Aorta (tissue), 5 donors: ENCODE measurements around the gene MRPS6. TPM values are rescaled to one million over a fixed set of nuclear protein-coding genes. Genes with fewer than 3 reads are reported as not detected.

Experiments
- ATAC-seq: fragments of 200-7000 bp; cut with Tn5 transposase; one replicate; pipeline ENCODE4 v1.9.1; 2022; ENCODE audit warnings: moderate library complexity; ENCODE audit not compliant: low FRiP score
- DNase-seq, 2 donors: peaks; one replicate each; pipeline ENCODE4 v3.0.0-alpha.2; 2020
- H3K27ac ChIP-seq, 2 donors: one replicate each; pipeline ENCODE4 v1.5.1; 2013; ENCODE audit warnings: low read length in 2 of 2, mild to moderate bottlenecking in 2 of 2, moderate library complexity in 2 of 2, control low read depth in 1 of 2, inconsistent platforms in 1 of 2, low read depth in 1 of 2
- H3K27me3 ChIP-seq, 2 donors: one replicate each; pipeline ENCODE4 v1.6.1; 2013; ENCODE audit warnings: control low read depth in 1 of 2, low read length in 1 of 2, mild to moderate bottlenecking in 1 of 2, moderate library complexity in 1 of 2; ENCODE audit not compliant: insufficient read depth in 2 of 2, control insufficient read depth in 1 of 2
- H3K36me3 ChIP-seq, 2 donors: one replicate each; pipeline ENCODE4 v1.6.1; 2013; ENCODE audit warnings: control low read depth in 1 of 2, low read length in 1 of 2, mild to moderate bottlenecking in 1 of 2; ENCODE audit not compliant: insufficient read depth in 2 of 2, control insufficient read depth in 1 of 2
- H3K4me1 ChIP-seq, 2 donors: one replicate each; pipeline ENCODE4 v1.6.1; 2013; ENCODE audit warnings: low read length in 2 of 2, control low read depth in 1 of 2, mild to moderate bottlenecking in 1 of 2, moderate library complexity in 1 of 2; ENCODE audit not compliant: insufficient read depth in 2 of 2, control insufficient read depth in 1 of 2
- H3K4me3 ChIP-seq, 2 donors: one replicate each; pipeline ENCODE4 v1.5.1; 2013; ENCODE audit warnings: low read length in 2 of 2, control low read depth in 1 of 2, mild to moderate bottlenecking in 1 of 2
- H3K9me3 ChIP-seq: one replicate; pipeline ENCODE4 v1.6.1; 2013; ENCODE audit warnings: mild to moderate bottlenecking, low read length; ENCODE audit not compliant: control insufficient read depth
- WGBS, 2 donors: extraction: QIAGEN DNeasy Blood & Tissue Kit; methylation state at CpG; one replicate each; pipeline ENCODE4 v1.1.7; 2013; 5-methylcytosine and 5-hydroxymethylcytosine counted together
- intact Hi-C, 2 donors: fragments of 100-400 bp; cut with DNase I; formaldehyde crosslinking; loops; one replicate each; pipeline versions ENCODE4 v1.14.2 to v1.15.0; 2022
- polyA plus RNA-seq, 2 donors: library from polyadenylated mRNA; stranded (reverse); fragments of 200-250 nt; gene quantifications; one replicate each; pipeline ENCODE4 v1.2.3, GENCODE V29; 2013
- total RNA-seq, 2 donors: library from RNA; stranded (reverse); fragmentation: NEBNext Ultra II Directional; extraction: Animal tissue kit (Norgen Biotek cat#: 25700); gene quantifications; one replicate each; pipeline ENCODE4 v1.2.1, GENCODE V29; 2021
- donor health status: healthy with polysubstance abuse.
- donor health status: Bipolar disorder and iron deficiency.
- donor health status: DM: no; HTN: no; CAD: no.
- donor health status: DM: no; HTN: no; CAD: no.
- donor health status: DM: yes; HTN: yes; CAD: no.

Gene MRPS6
- total and polyA plus RNA-seq, 4 donors: 78.4 to 137 (median 106) TPM

DNA sequence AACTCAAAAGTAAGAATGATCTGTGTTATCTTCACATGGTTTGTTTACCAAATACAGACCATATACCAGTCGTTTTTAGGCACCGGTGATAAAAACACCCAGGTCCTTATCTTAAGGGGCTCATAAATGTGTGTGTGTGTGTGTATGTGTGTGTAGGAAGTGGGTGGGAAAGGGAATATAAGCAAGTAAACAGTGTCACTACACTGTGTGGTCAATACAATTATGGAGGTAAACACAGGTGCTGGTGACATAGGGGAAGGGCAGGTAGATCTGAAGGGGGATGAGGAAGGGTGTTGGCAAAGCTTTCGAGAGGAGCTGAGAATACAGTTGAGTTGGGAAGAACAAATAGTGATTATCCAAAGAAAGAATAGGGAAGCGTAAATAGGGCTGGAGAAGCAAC, 19.1 kb upstream of the MRPS6 start:
- DNase-seq: no peak
- no peak overlapping the region for H3K27ac ChIP-seq
- no peaks in the 10 kb centered on the region for H3K4me1 ChIP-seq
- intact Hi-C loops: no loop called here
- no peaks in the 10 kb centered on the region for H3K9me3 ChIP-seq
- WGBS, 2 donors: 86 to 87% methylated on average over 4 of the region's 4 CpGs
- ATAC-seq: no peak
- no peaks in the 10 kb centered on the region for H3K27me3 ChIP-seq
- no peak overlapping the region for H3K4me3 ChIP-seq
- H3K36me3 ChIP-seq: no peaks in the 10 kb centered on the region

DNA sequence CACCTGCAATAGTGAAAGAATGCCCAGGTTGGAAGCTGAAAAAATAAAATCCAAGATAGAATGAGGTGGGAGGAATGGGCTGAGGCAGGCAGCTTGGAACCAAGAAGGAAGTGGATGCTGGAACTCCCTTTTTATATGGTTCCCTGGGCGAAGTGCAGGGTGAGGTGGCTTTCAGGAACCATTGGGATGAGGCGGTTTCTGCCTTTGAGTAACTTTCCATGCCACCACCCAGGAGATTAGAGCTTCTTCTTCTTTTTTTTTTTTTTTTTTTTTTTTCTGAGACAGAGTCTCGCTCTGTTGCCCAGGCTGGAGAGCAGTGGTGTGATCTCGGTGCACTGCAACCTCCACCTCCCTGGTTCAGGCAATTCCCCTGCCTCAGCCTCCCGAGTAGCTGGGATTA, 17.8 kb upstream of the MRPS6 start:
- no peaks in the 10 kb centered on the region for H3K27me3 ChIP-seq
- H3K9me3 ChIP-seq: no peaks in the 10 kb centered on the region
- H3K4me3 ChIP-seq: no peak overlapping the region
- ATAC-seq (no peak), DNase-seq (no peak)
- intact Hi-C loops: no loop called here
- H3K4me1 ChIP-seq: no peaks in the 10 kb centered on the region
- no peak overlapping the region for H3K27ac ChIP-seq
- 92 to 98% methylated on average over 5 of the region's 5 CpGs for WGBS, 2 donors
- H3K36me3 ChIP-seq: no peaks in the 10 kb centered on the region

DNA sequence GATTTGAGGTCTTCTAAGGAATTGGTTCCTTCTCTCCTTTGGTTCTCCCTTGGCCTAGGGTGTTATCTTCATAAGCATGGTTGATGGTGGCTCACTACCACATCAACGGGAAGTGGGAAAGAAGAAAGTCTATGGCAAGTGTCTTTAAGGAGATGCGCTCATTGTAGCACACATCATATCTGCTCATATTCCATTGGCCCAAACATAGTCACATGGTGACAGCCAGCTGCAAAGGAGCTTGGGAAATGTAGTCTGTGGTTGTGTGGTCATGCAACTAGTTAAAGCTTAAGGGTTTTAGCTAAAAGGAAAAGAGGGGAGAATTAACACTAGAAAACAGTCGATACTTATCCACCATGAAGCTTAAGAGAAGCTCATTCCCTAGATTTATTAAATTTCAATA, 11.4 kb upstream of the MRPS6 start:
- no peaks in the 10 kb centered on the region for H3K27me3 ChIP-seq
- H3K9me3 ChIP-seq: no peaks in the 10 kb centered on the region
- H3K36me3 ChIP-seq: no peaks in the 10 kb centered on the region
- H3K4me3 ChIP-seq: no peak overlapping the region
- intact Hi-C loops: loop anchor here in 1 of 2 donors (10.0 kb wide), 1 partner anchor 57 kb away; no protein-coding TSS in a partner anchor
- no peaks in the 10 kb centered on the region for H3K4me1 ChIP-seq
- ATAC-seq (no peak), DNase-seq (no peak)
- no peak overlapping the region for H3K27ac ChIP-seq
- WGBS, 2 donors: 92 to 95% methylated on average over 3 of the region's 3 CpGs

DNA sequence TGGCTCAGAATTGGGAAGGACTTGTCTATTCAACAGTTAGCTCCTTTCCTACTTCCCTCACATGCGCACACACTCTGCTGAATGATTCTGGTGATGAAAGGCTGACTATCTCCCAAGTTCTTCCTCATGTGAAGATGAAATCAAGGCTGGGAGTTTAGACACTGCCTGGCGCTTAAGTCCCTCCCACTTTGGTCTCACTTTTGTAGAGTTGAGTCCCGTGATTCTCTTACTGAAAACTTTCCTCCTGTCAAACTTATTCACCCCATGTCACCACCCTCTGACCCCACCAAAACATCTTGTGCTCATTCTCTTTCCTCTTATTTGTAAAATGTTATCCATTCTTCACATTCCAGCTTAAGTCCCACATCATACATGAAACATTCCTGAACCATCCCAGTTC, 8.4 kb upstream of the MRPS6 start:
- Histone ChIP-seq H3K36me3 (no peaks in the 10 kb centered on the region), H3K27me3 (no peaks in the 10 kb centered on the region), H3K9me3 (no peaks in the 10 kb centered on the region), H3K27ac (no peak overlapping the region), H3K4me3 (no peak overlapping the region), H3K4me1 (no peaks in the 10 kb centered on the region)
- no peak for ATAC-seq
- WGBS, 2 donors: 76 to 81% methylated on average over 3 of the region's 3 CpGs
- DNase-seq: no peak
- intact Hi-C loops: loop anchor here in 1 of 2 donors (10.0 kb wide), 1 partner anchor 60 kb away; no protein-coding TSS in a partner anchor

DNA sequence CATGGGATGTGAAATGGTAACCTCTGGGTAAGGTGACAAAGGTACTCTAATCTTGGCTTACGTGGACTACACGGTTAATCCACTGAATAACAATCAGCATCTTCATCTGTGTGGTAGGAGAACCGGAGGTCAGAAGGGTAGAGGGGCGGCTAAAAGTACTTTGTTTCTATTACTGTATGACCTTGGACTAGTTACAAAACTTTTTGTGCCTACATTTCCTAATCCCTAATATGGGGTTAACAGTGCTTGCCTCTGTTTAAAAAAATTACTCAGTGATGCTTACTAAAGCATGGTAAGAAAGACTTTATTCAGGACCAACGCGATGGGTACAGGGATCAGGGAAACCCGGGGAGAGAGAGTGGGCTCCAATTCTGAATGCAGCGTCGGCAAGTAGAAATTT, 1.7 kb upstream of the MRPS6 start:
- 70 to 77% methylated on average over 9 of the region's 9 CpGs for WGBS, 2 donors
- H3K4me3 ChIP-seq: no peak overlapping the region
- H3K9me3 ChIP-seq: no peaks in the 10 kb centered on the region
- H3K27ac ChIP-seq: no peak overlapping the region
- H3K4me1 ChIP-seq: no peaks in the 10 kb centered on the region
- intact Hi-C loops: loop anchor here (5.0 to 10.0 kb wide), 3 partner anchors 53 to 276 kb away; no protein-coding TSS in a partner anchor
- no peaks in the 10 kb centered on the region for H3K36me3 ChIP-seq
- no peak for ATAC-seq
- no peak for DNase-seq
- H3K27me3 ChIP-seq: no peaks in the 10 kb centered on the region

DNA sequence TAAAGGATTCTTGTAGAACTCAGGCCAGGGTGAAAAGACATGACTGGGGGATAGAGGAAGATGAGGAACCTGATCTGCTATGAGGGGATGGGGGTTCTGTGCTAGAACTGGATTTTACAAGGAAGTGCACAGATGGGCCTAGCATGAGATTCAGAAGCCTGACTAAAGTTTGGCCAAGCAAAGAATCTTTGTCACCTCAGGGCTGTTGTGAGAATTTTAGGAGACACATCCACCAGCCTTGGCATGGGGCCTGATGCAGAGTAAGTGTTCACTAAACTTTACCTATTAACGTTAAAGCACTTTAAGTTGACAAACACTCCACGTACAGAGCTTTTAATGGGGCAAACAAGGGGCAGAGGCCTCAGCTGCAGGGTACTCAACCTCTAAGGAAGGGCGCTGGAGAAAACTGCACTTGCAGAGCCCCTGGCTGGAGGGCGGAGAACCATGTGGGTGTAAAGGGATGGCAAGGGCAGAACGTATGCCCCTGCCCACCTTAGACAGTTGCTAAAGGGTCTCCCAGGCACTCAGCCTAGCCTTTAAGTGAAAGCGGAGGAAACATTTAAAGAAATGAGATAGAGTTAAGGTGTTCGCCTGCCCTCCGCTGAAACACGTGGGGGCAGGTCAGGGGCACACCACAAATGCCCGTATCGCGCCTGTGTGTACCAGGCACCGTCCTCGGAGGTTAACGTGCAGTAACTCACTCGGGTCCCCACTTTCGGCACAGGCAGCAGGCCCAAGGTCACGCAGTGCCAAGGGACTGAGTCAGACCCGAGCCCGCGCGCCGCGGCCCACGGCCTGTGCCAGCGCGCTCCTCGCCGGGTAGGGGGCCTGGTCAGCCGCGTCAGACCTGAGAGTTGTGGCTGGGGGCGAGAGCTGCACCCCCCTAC, 990 bp upstream of the MRPS6 start:
- intact Hi-C loops: loop anchor here (5.0 to 10.0 kb wide), 3 partner anchors 52 to 275 kb away; no protein-coding TSS in a partner anchor
- ATAC-seq (peak; percentile 74), DNase-seq (peak; percentile 80 to 90)
- Histone ChIP-seq H3K27ac (peak overlapping the region; percentile 46 to 75), H3K27me3 (no peaks in the 10 kb centered on the region), H3K36me3 (no peaks in the 10 kb centered on the region), H3K4me3 (peak overlapping the region in 1 of 2 donors; percentile 39), H3K4me1 (no peaks in the 10 kb centered on the region), H3K9me3 (no peaks in the 10 kb centered on the region)
- WGBS, 2 donors: 23 to 24% methylated on average over 28 to 32 of the region's 32 CpGs

DNA sequence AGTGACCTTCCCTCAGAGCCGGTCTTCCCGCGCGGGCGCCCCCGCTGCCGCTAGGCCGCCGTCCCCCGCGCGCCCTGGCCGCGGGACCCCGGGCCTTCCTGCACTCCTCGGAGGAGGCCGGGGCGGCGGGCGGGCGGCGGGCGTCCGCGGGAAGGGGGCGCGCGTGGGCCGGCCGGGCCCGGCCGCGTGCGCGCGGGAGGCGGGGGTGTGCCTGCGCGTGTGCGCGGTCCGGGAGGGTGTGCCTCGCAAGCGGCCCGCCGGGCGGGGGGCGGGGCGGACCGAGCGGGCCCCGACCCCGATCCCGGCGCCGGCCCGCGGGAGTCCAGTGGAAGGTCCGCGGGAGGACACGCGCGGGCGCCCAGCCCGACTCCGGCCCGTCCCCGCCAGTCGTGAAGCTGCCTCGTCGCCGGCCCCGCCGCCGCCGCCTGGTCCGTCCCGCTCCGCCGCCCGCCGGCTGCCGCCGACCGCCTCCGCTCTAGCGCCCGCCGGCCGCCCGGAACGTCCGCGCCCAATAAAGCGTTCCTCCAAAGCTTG, 438 bp downstream of the MRPS6 start:
- DNase-seq: peak; percentile 62 to 84
- Histone ChIP-seq H3K36me3 (no peaks in the 10 kb centered on the region), H3K4me3 (peak overlapping the region; percentile 93 to 100), H3K27ac (peak overlapping the region; percentile 63 to 96), H3K4me1 (peaks cover 0 to 3% of the 10 kb centered on the region in 2 donors), H3K9me3 (no peaks in the 10 kb centered on the region), H3K27me3 (no peaks in the 10 kb centered on the region)
- intact Hi-C loops: loop anchor here (2.0 to 10.0 kb wide), 4 partner anchors 51 to 273 kb away; no protein-coding TSS in a partner anchor
- peak; percentile 44 for ATAC-seq
- WGBS, 2 donors: 0% methylated on average over 71 to 95 of the region's 95 CpGs

DNA sequence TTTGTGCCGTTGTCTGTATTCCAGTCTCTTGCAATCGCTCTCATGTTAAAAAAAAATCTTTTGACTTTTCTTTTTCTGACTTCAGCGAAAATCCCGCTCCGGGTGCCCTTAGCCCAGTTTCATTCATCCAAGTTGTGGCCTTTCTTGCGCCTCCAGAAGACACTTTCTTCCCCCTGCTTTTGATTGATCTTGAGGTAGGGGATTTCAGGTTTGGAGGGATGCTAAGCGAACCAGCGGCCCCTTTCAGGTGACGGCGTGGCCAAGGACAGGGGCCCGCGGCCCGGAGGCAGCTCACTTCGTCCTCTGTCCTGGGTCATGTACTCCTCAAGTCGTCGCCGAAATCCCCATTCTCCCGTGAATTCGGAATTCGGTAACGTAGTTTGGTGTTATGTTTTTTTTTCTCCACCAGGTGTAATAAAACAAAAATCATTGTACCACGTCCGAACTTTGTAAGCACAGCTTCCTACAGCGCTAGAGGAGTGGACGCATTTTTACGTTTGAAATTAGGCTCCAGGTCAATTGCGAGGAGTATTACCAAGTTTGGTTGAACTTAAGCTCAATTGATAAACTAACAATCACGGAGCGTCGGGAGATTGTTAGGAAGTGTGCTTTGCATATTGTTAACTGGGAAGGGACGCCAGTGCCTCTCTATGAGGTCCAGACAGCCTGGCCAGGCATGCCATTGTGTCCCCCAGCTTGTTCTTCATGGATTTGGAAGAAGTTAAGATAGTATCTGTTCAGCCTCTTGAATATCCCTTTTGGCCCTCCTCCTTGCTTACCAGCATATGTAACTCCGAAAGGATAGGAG, 1.1 kb downstream of the MRPS6 start:
- Histone ChIP-seq H3K27ac (peak overlapping the region in 1 of 2 donors; percentile 38), H3K36me3 (no peaks in the 10 kb centered on the region), H3K4me1 (peaks cover 0 to 4% of the 10 kb centered on the region in 2 donors), H3K9me3 (no peaks in the 10 kb centered on the region), H3K27me3 (no peaks in the 10 kb centered on the region), H3K4me3 (peak overlapping the region; percentile 93 to 100)
- no peak for ATAC-seq
- no peak for DNase-seq
- WGBS, 2 donors: 3 to 4% methylated on average over 32 of the region's 32 CpGs
- intact Hi-C loops: loop anchor here (2.0 to 10.0 kb wide), 5 partner anchors 50 to 273 kb away; no protein-coding TSS in a partner anchor
